HepG2 (cell line): ENCODE measurements around the gene CUL2. TPM values are rescaled to one million over a fixed set of nuclear protein-coding genes. Genes with fewer than 3 reads are reported as not detected.

Source experiments
- CHCHD3 ChIP-seq: sonication (generic); formaldehyde crosslinking; IDR thresholded peaks from 2 replicates; pipeline ENCODE4 v1.8.0; 2022; ENCODE audit warnings: mild to moderate bottlenecking, missing genetic modification reagents, moderate library complexity
- DNMT1 ChIP-seq: sonication (generic); formaldehyde crosslinking; IDR thresholded peaks from 2 replicates; pipeline ENCODE4 v1.5.1; 2020; ENCODE audit warnings: mild to moderate bottlenecking, missing genetic modification reagents
- ELF4 ChIP-seq: sonication (generic); formaldehyde crosslinking; IDR thresholded peaks from 2 replicates; pipeline ENCODE4 v1.5.0; 2020; ENCODE audit warnings: missing genetic modification reagents, mild to moderate bottlenecking, moderate library complexity, borderline replicate concordance
- HMG20B ChIP-seq: conservative IDR thresholded peaks from 2 replicates; pipeline ENCODE4 v1.6.1; 2016; ENCODE audit warnings: missing genetic modification reagents, missing compliant biosample characterization
- JUND ChIP-seq: sonication (generic); formaldehyde crosslinking; IDR thresholded peaks from 2 replicates; pipeline ENCODE4 v1.8.0; 2022; ENCODE audit warnings: mild to moderate bottlenecking, missing genetic modification reagents
- KLF11 ChIP-seq: IDR thresholded peaks from 2 replicates; pipeline ENCODE4 v1.6.1; 2016; ENCODE audit warnings: missing compliant biosample characterization
- KMT2A ChIP-seq: sonication (generic); formaldehyde crosslinking; IDR thresholded peaks from 2 replicates; pipeline ENCODE4 v1.4.0; 2020; ENCODE audit warnings: missing genetic modification reagents
- POLR2G ChIP-seq: fragments of 200-400 bp; formaldehyde crosslinking; IDR thresholded peaks from 2 replicates; pipeline ENCODE4 v1.6.1; 2018; ENCODE audit warnings: mild to moderate bottlenecking, low read depth, low read length, moderate library complexity
- RERE ChIP-seq: IDR thresholded peaks from 2 replicates; pipeline ENCODE4 v1.6.1; 2016; ENCODE audit warnings: low read depth, missing genetic modification reagents, missing compliant biosample characterization
- SMARCE1 ChIP-seq: fragments of 450-650 bp; IDR thresholded peaks from 2 replicates; pipeline ENCODE4 v1.6.1; 2017; ENCODE audit warnings: borderline replicate concordance
- SRSF9 ChIP-seq: fragments of 200-400 bp; formaldehyde crosslinking; IDR thresholded peaks from 2 replicates; pipeline ENCODE4 v1.6.1; 2018; ENCODE audit warnings: borderline replicate concordance, mild to moderate bottlenecking, low read depth, low read length; ENCODE audit not compliant: insufficient read depth, poor library complexity, severe bottlenecking
- STAT5B ChIP-seq: sonication (generic); formaldehyde crosslinking; IDR thresholded peaks from 2 replicates; pipeline ENCODE4 v1.4.0; 2020; ENCODE audit warnings: missing genetic modification reagents
- THYN1 ChIP-seq: sonication (generic); formaldehyde crosslinking; IDR thresholded peaks from 2 replicates; pipeline ENCODE4 v1.8.1; 2023; ENCODE audit warnings: low read depth, mild to moderate bottlenecking, moderate library complexity, missing genetic modification reagents, borderline replicate concordance
- XRCC5 ChIP-seq: fragments of 200-400 bp; formaldehyde crosslinking; optimal IDR thresholded peaks from 2 replicates; pipeline ENCODE3; 2017; ENCODE audit warnings: mild to moderate bottlenecking, low read length
- ZNF101 ChIP-seq: sonication (generic); formaldehyde crosslinking; IDR thresholded peaks from 2 replicates; pipeline ENCODE4 v1.4.0; 2020; ENCODE audit warnings: mild to moderate bottlenecking, low read depth, missing genetic modification reagents, borderline replicate concordance
- ZNF230 ChIP-seq: sonication (generic); formaldehyde crosslinking; IDR thresholded peaks from 2 replicates; pipeline ENCODE4 v1.4.0; 2020; ENCODE audit warnings: mild to moderate bottlenecking, missing genetic modification reagents
- ZNF333 ChIP-seq: sonication (generic); formaldehyde crosslinking; IDR thresholded peaks from 2 replicates; pipeline ENCODE4 v1.4.0; 2020; ENCODE audit warnings: mild to moderate bottlenecking, missing genetic modification reagents, borderline replicate concordance
- ZNF552 ChIP-seq: sonication (generic); formaldehyde crosslinking; IDR thresholded peaks from 2 replicates; pipeline ENCODE4 v1.9.0; 2022; ENCODE audit warnings: missing genetic modification reagents, mild to moderate bottlenecking, borderline replicate concordance
- ZNF724P ChIP-seq: sonication (generic); formaldehyde crosslinking; IDR thresholded peaks from 2 replicates; pipeline ENCODE4 v1.8.0; 2022; ENCODE audit warnings: missing genetic modification reagents, borderline replicate concordance
- ZNF75D ChIP-seq: sonication (generic); formaldehyde crosslinking; IDR thresholded peaks from 2 replicates; pipeline ENCODE4 v1.8.1; 2023; ENCODE audit warnings: missing genetic modification reagents, mild to moderate bottlenecking, borderline replicate concordance
- ZNF761 ChIP-seq: sonication (generic); formaldehyde crosslinking; conservative IDR thresholded peaks from 2 replicates; pipeline ENCODE4 v1.4.0; 2020; ENCODE audit warnings: mild to moderate bottlenecking, missing genetic modification reagents
- ZSCAN29 ChIP-seq: sonication (generic); formaldehyde crosslinking; conservative IDR thresholded peaks from 2 replicates; pipeline ENCODE4 v1.4.0; 2020; ENCODE audit warnings: mild to moderate bottlenecking, missing genetic modification reagents
- ZSCAN31 ChIP-seq: sonication (generic); formaldehyde crosslinking; IDR thresholded peaks from 2 replicates; pipeline ENCODE4 v1.5.0; 2020; ENCODE audit warnings: low read depth, mild to moderate bottlenecking, missing genetic modification reagents
- polyA plus RNA-seq, 8 experiments: library from polyadenylated mRNA; depleted of rRNA in 3 of 8; stranded (reverse) in 7 of 8; unstranded in 1 of 8; fragments of >200 nt; fragmentation: Illumina TruSeq in 4 of 8; extraction: Trizol in 4 of 8; gene quantifications; 2 replicates each; pipeline versions ENCODE4 v1.2.1 to v1.2.3, GENCODE V29; 2011 to 2016; ENCODE audit warnings: low read depth in 4 of 8, missing spikeins in 1 of 8, mixed read lengths in 1 of 8; ENCODE audit not compliant: insufficient read depth in 1 of 8
- total RNA-seq, 5 experiments: library from RNA; depleted of rRNA; stranded (reverse); fragments of >200 nt; fragmentation: Illumina TruSeq; extraction: Trizol; gene quantifications; 2 replicates each; pipeline ENCODE4 v1.2.3, GENCODE V29; 2016; ENCODE audit warnings: low read depth in 1 of 5
- TF ChIP-seq, protein P1 (sequence below): sonication (generic); formaldehyde crosslinking; IDR thresholded peaks from 2 replicates; pipeline ENCODE4 v1.8.1; 2023; ENCODE audit warnings: mild to moderate bottlenecking, missing genetic modification reagents

CUL2 gene
- total and polyA plus RNA-seq, 2 of the 13 experiments (the other 11 are each of a cell fraction or from before 2014, with no cell fraction given) = 9.6 to 33.1 TPM

GRCh38 chr10:35126530-35127288, 36.6 kb upstream of the CUL2 start, which contains the start of gene CREM (continued):
- TF ChIP-seq ZNF230 (peak; percentile 66; the same call in 1 of the 2 replicates), ELF4 (CRISPR knock-in tag) (no peak), CHCHD3 (CRISPR knock-in tag) (no peak), SRSF9 (no peak), ZNF75D (CRISPR knock-in tag) (no peak), KLF11 (CRISPR knock-in tag) (no peak), XRCC5 (peak; percentile 24), ZNF101 (CRISPR knock-in tag) (no peak; the same call in 1 of the 2 replicates), JUND (CRISPR knock-in tag) (no peak), ZNF552 (CRISPR knock-in tag) (no peak; the same call in 1 of the 2 replicates), POLR2G (peak; percentile 90), ZNF333 (CRISPR knock-in tag) (no peak; the same call in 1 of the 2 replicates), ZSCAN29 (CRISPR knock-in tag) (0 out of 2 replicates have a peak, but pooled peaks have one; percentile 47), ZNF724P (CRISPR knock-in tag) (no peak), DNMT1 (no peak), ZSCAN31 (CRISPR knock-in tag) (peak; percentile 57), KMT2A (CRISPR knock-in tag) (no peak; the same call in none of the 2 replicates), THYN1 (CRISPR knock-in tag) (no peak), RERE (CRISPR knock-in tag) (no peak; the same call in 1 of the 2 replicates), ZNF761 (0 out of 2 replicates have a peak, but pooled peaks have one; percentile 31), STAT5B (CRISPR knock-in tag) (no peak), HMG20B (CRISPR knock-in tag) (0 out of 2 replicates have a peak, but pooled peaks have one; percentile 35), SMARCE1 (no peak)
- TF ChIP-seq, protein P1, sequence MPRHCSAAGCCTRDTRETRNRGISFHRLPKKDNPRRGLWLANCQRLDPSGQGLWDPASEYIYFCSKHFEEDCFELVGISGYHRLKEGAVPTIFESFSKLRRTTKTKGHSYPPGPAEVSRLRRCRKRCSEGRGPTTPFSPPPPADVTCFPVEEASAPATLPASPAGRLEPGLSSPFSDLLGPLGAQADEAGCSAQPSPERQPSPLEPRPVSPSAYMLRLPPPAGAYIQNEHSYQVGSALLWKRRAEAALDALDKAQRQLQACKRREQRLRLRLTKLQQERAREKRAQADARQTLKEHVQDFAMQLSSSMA = no peak; the same call in 1 of the 2 replicates
